GM21529 (cell line): ENCODE measurements around the gene BMPER.

ENCODE experiments used
- ATAC-seq: cut with Tn5 transposase; IDR thresholded peaks from one replicate; pipeline ENCODE4 v1.9.1; 2021; ENCODE audit not compliant: unreplicated experiment

The BMPER gene

GRCh38 chr7:33887266-33887975 is 17.9 kb upstream of the BMPER start:
- no peak for ATAC-seq

GRCh38 chr7:33888166-33888565 is 17.2 kb upstream of the BMPER start:
- ATAC-seq = no peak

- ATAC-seq = no peak
Measured at GRCh38 chr7:33892945-33893344, 12.4 kb upstream of the BMPER start.

- ATAC-seq = no peak
Measured at GRCh38 chr7:33893377-33893776, 12.0 kb upstream of the BMPER start.

GRCh38 chr7:33895025-33895804 is 10.1 kb upstream of the BMPER start:
- ATAC-seq = peak; percentile 99

GRCh38 chr7:33900501-33900900 is 4.8 kb upstream of the BMPER start:
- no peak for ATAC-seq

GRCh38 chr7:33901199-33901598 is 4.1 kb upstream of the BMPER start:
- no peak for ATAC-seq

- no peak for ATAC-seq
Measured at GRCh38 chr7:33901847-33902246, 3.5 kb upstream of the BMPER start.

GRCh38 chr7:33902746-33903145 is 2.6 kb upstream of the BMPER start:
- ATAC-seq = no peak

- no peak for ATAC-seq
Measured at GRCh38 chr7:33903791-33904680, 1.3 kb upstream of the BMPER start.

GRCh38 chr7:33904681-33905388 is 504 bp upstream of the BMPER start:
- ATAC-seq = no peak

GRCh38 chr7:33906697-33907096 is 1.4 kb downstream of the BMPER start:
- ATAC-seq = no peak

- ATAC-seq = no peak
Measured at GRCh38 chr7:33907625-33908024, 2.3 kb downstream of the BMPER start.

GRCh38 chr7:33909318-33909717 is 4.0 kb downstream of the BMPER start:
- ATAC-seq = no peak

GRCh38 chr7:33909755-33910154 is 4.4 kb downstream of the BMPER start:
- ATAC-seq = no peak

- no peak for ATAC-seq
Measured at GRCh38 chr7:33910756-33911155, 5.4 kb downstream of the BMPER start.

GRCh38 chr7:33916357-33917081 is 11.2 kb downstream of the BMPER start:
- ATAC-seq = no peak

- ATAC-seq = no peak
Measured at GRCh38 chr7:33917661-33918060, 12.3 kb downstream of the BMPER start.

GRCh38 chr7:33918438-33919143 is 13.3 kb downstream of the BMPER start:
- no peak for ATAC-seq

GRCh38 chr7:33919449-33919848 is 14.1 kb downstream of the BMPER start:
- ATAC-seq = no peak
